Naive B cell (primary cell): ENCODE results near the gene DMXL1. TPM values are rescaled to one million over a fixed set of nuclear protein-coding genes. Genes with fewer than 3 reads are reported as not detected.
"Not testable (repeated sequence)": the region's sequence is repeated elsewhere in the genome, so short reads cannot be mapped to it uniquely, and the experiment has no call there.

Source experiments
- ATAC-seq, 2 donors: fragments of 150-1000 bp; cut with Tn5 transposase; 2 replicates each; pipeline ENCODE4 v1.10.0; 2021; ENCODE audit warnings: low read depth in 2 of 2, mild to moderate bottlenecking in 2 of 2, moderate library complexity in 2 of 2
- DNase-seq: peaks from one replicate; pipeline ENCODE4 v3.0.0; 2022
- H3K27ac Mint-ChIP-seq, 6 donors: one replicate each; pipeline ENCODE4 v1.8.0; 2020 to 2022; ENCODE audit warnings: mild to moderate bottlenecking in 6 of 6, mixed read lengths in 6 of 6, moderate library complexity in 5 of 6, inconsistent platforms in 2 of 6
- H3K27me3 Mint-ChIP-seq, 3 donors: one replicate each; pipeline ENCODE4 v1.8.0; 2021 to 2022; ENCODE audit warnings: mixed read lengths in 3 of 3, mild to moderate bottlenecking in 1 of 3
- H3K36me3 Mint-ChIP-seq, 2 donors: one replicate each; pipeline ENCODE4 v1.8.0; 2020 to 2022; ENCODE audit warnings: mixed read lengths in 2 of 2, inconsistent platforms in 1 of 2, mild to moderate bottlenecking in 1 of 2
- H3K4me1 Mint-ChIP-seq, 3 donors: one replicate each; pipeline ENCODE4 v1.8.0; 2020 to 2022; ENCODE audit warnings: mixed read lengths in 3 of 3, inconsistent platforms in 1 of 3, mild to moderate bottlenecking in 1 of 3, moderate library complexity in 1 of 3
- H3K4me3 Mint-ChIP-seq, 8 donors: one replicate each; pipeline ENCODE4 v1.8.0; 2020 to 2022; ENCODE audit warnings: mild to moderate bottlenecking in 8 of 8, mixed read lengths in 8 of 8, moderate library complexity in 8 of 8, inconsistent platforms in 2 of 8
- H3K9me3 Mint-ChIP-seq, 7 donors: one replicate each; pipeline ENCODE4 v1.8.0; 2020 to 2022; ENCODE audit warnings: mixed read lengths in 7 of 7, mild to moderate bottlenecking in 5 of 7, inconsistent platforms in 2 of 7, moderate library complexity in 1 of 7
- polyA plus RNA-seq, 6 donors: library from polyadenylated mRNA; unstranded; fragments of 300-500 nt; fragmentation: Illumina TruSeq; gene quantifications; one replicate each; pipeline ENCODE4 v1.2.3, GENCODE V29; 2021; ENCODE audit warnings: low read depth in 6 of 6

The DMXL1 gene
- polyA plus RNA-seq, 6 donors from 2014 or later, result 52.7 to 78.5 (median 69.0) TPM

DNA sequence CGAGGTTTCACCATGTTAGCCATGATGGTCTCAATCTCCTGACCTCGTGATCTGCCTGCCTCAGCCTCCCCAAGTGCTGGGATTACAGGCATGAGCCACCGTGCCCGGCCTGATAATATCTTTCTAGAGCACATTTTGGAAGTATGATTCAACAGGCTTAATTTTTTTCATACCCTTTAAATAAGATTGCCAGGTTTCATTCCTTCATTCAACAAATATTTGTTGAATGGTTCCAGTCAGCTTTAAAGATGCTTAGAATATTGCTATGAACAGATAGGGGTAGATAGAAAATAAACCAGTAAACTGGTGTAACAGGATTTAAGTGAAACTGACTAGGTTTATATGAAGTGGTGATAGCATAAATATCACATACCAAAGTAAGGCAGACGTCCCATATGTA is 41.3 kb downstream of the DMXL1 start:
- Mint-ChIP-seq H3K4me3 (no peak overlapping the region), H3K27ac (peak overlapping the region in 2 of 6 donors; percentile 49 to 60), H3K36me3 (peaks cover 20 to 30% of the 10 kb centered on the region in 2 donors), H3K9me3 (no peaks in the 10 kb centered on the region), H3K4me1 (peaks cover 7 to 17% (median 10%) of the 10 kb centered on the region in 3 donors), H3K27me3 (no peaks in the 10 kb centered on the region)
- DNase-seq, result no peak
- ATAC-seq, result no peak

DNA sequence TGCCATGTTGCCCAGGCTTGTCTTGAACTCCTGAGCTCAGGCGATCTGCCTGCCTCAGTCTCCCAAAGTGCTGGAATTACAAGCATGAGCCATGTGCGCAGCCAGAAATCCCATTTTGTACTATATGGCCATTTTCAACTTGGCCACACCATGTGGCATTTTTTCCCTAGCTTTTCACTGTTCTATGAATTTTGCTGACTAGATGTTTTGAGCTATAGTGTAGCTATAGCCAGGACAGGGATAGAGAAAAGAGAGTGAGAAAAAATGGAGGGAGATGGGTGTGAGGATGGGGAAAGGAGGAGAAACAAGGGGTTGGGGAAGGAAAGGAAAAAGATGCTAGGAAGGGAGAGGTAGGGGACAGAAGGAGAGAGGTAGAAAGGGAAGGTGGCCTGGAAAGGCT is 46.4 kb downstream of the DMXL1 start:
- ATAC-seq (no peak), DNase-seq (no peak)
- H3K27me3 Mint-ChIP-seq, result no peaks in the 10 kb centered on the region
- peaks cover 0 to 3% (median 2%) of the 10 kb centered on the region in 7 donors for H3K9me3 Mint-ChIP-seq
- peak overlapping the region; percentile 39 to 97 (median 81) for H3K27ac Mint-ChIP-seq
- peaks cover 23 to 41% of the 10 kb centered on the region in 2 donors for H3K36me3 Mint-ChIP-seq
- no peak overlapping the region for H3K4me3 Mint-ChIP-seq
- H3K4me1 Mint-ChIP-seq, result peaks cover 7 to 15% (median 11%) of the 10 kb centered on the region in 3 donors

DNA sequence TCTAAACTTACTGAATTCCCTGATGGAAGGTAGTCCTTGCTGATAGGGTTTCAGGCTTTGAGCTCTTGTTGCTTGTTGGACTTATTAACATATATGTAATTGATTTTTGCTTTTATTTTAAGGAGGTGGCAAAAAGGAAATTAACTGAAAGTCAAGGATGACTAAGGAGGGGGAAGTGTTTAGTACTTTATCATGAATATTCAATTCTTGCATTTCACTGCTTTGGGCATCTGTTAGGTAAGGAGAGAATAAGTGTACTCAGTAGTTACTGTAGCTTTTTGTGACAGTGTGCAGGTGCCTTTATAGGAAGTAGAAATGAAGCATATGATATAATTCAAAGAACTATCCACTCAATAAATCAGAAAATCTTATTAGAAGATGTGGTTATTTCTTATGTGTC is 47.1 kb downstream of the DMXL1 start:
- Mint-ChIP-seq H3K27ac (peak overlapping the region in 4 of 6 donors; percentile 5 to 74 (median 51)), H3K9me3 (peaks cover 0 to 4% (median 2%) of the 10 kb centered on the region in 7 donors), H3K36me3 (peaks cover 19 to 39% of the 10 kb centered on the region in 2 donors), H3K27me3 (no peaks in the 10 kb centered on the region), H3K4me3 (no peak overlapping the region), H3K4me1 (peaks cover 7 to 14% (median 8%) of the 10 kb centered on the region in 3 donors)
- DNase-seq (no peak), ATAC-seq (no peak)

DNA sequence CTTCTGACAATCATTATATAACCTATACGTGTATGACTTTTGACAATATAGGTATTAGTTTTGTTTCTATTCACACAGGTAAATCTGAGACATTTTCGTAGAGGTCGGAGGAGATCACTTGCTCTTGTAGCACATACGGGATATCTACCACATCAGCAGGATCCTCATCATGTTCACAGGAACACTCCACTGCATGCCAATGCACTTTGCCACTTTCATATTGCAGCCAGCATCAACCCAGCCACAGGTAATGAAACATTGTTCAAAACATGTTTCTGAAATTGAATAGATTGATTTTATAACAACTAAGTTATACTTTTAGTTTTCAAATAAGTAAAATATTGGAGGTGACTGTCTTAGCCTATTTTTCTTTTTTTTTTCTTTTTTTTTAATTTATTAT is 50.0 kb downstream of the DMXL1 start:
- H3K27me3 Mint-ChIP-seq, result no peaks in the 10 kb centered on the region
- H3K27ac Mint-ChIP-seq, result peak overlapping the region in 1 of 6 donors; percentile 67
- peaks cover 7 to 9% (median 8%) of the 10 kb centered on the region in 3 donors for H3K4me1 Mint-ChIP-seq
- H3K36me3 Mint-ChIP-seq, result peaks cover 16 to 39% of the 10 kb centered on the region in 2 donors
- peak overlapping the region in 1 of 8 donors; percentile 0 for H3K4me3 Mint-ChIP-seq
- DNase-seq, result no peak
- ATAC-seq, result no peak
- H3K9me3 Mint-ChIP-seq, result peaks cover 0 to 4% (median 2%) of the 10 kb centered on the region in 7 donors

DNA sequence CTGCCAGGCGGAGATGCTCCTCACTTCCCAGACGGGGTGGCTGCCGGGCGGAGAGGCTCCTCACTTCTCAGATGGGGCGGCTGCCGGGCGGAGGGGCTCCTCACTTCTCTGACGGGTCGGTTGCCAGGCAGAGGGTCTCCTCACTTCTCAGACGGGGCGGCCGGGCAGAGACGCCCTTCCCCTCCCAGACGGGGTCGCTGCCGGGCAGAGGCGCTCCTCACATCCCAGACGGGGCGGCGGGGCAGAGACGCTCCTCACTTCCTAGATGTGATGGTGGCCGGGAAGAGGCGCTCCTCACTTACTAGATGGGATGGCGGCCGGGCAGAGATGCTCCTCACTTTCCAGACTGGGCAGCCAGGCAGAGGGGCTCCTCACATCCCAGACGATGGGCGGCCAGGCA is 51.6 kb downstream of the DMXL1 start:
- not testable (repeated sequence) for DNase-seq, H3K9me3 Mint-ChIP-seq, H3K4me3 Mint-ChIP-seq, H3K27me3 Mint-ChIP-seq, ATAC-seq, H3K4me1 Mint-ChIP-seq
- Mint-ChIP-seq H3K27ac (peak overlapping the region in 1 of 6 donors; percentile 66), H3K36me3 (peaks cover 12 to 28% of the 10 kb centered on the region in 2 donors)

DNA sequence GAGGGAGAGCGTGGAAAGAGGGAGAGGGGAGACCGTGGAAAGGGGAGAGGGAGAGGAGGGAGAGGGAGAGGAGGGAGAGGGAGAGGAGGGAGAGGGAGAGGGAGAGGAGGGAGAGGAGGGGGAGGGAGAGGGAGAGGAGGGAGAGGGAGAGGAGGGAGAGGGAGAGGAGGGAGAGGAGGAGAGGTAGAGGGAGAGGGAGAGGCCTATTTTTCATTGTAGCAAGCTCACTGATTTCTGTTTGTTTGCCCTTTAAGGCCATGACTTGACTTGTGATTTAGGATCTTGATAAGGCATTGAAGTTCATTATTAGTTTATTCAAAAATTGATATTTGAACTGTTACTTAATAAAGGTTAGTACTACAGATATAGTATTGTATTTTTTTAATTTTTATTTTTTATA is 52.4 kb downstream of the DMXL1 start:
- no peak for ATAC-seq
- Mint-ChIP-seq H3K4me3 (no peak overlapping the region), H3K36me3 (peaks cover 16 to 27% of the 10 kb centered on the region in 2 donors), H3K9me3 (peaks cover 0 to 4% (median 2%) of the 10 kb centered on the region in 7 donors), H3K4me1 (peaks cover under 1 to 2% (median under 1%) of the 10 kb centered on the region in 3 donors), H3K27me3 (no peaks in the 10 kb centered on the region), H3K27ac (no peak overlapping the region)
- no peak for DNase-seq

DNA sequence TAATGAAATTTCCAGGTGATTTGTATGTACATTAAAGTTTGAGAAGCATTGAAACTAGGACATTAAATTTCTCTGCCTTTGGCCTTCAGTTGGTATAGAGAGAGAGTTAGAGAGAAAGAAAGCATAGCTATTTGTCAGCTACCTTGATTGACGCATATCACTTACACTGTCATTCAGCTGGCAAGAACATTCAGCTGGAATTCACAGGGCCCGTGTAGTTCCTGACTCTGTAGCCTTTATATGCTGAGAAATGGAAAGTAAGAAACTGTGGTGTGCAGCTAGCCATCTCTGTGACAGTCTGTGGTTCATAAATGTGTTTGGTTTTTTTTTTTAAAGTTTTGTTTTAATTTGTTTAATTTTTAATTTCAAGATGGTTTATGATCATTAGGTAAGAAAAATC is 58.9 kb downstream of the DMXL1 start:
- no peak overlapping the region for H3K4me3 Mint-ChIP-seq
- peaks cover 0 to 4% (median 2%) of the 10 kb centered on the region in 3 donors for H3K4me1 Mint-ChIP-seq
- no peaks in the 10 kb centered on the region for H3K27me3 Mint-ChIP-seq
- peaks cover 18 to 35% of the 10 kb centered on the region in 2 donors for H3K36me3 Mint-ChIP-seq
- DNase-seq (no peak), ATAC-seq (no peak)
- H3K27ac Mint-ChIP-seq, result peak overlapping the region in 2 of 6 donors; percentile 64 to 77
- peaks cover 0 to 2% (median 0%) of the 10 kb centered on the region in 7 donors for H3K9me3 Mint-ChIP-seq

DNA sequence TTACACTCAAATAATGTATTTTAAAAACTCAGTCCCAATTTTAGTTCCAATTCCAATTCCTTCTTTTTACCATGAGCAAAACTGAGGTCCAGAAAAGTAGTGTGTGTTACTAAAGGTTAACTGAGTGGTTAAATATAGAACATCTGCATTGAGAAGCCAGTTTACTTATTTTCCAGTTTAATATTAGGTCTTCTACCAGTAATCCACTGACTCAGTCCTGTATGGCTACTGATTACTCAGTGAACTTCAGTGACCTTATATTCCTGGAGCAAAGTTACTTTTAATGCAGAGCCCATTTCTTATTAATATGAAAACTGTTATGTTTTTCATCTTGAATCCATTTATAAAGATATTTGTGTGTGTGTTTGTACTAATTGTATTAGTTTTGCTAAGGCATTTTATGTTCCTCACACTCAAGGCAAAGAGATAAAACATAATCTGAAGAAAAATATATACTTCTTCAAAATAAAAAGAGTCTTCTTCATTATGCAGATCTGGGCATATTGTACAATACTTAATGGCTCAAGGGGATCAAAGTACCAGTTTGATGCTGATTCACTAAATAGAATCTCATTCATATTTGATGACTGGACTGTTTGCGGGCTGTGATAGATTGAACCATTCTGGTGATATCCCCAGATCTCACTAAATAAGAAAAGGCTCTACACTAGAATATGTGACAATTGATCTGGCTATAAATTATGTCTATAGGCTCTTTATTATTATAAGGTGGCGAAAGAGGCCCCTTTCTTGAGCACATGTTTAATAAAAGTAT is 60.8 kb downstream of the DMXL1 start:
- Mint-ChIP-seq H3K27ac (no peak overlapping the region), H3K4me3 (no peak overlapping the region), H3K4me1 (peaks cover 0 to 4% (median 0%) of the 10 kb centered on the region in 3 donors), H3K27me3 (no peaks in the 10 kb centered on the region), H3K9me3 (peaks cover 0 to 20% (median 17%) of the 10 kb centered on the region in 7 donors), H3K36me3 (peaks cover 38 to 55% of the 10 kb centered on the region in 2 donors)
- ATAC-seq (no peak), DNase-seq (no peak)

DNA sequence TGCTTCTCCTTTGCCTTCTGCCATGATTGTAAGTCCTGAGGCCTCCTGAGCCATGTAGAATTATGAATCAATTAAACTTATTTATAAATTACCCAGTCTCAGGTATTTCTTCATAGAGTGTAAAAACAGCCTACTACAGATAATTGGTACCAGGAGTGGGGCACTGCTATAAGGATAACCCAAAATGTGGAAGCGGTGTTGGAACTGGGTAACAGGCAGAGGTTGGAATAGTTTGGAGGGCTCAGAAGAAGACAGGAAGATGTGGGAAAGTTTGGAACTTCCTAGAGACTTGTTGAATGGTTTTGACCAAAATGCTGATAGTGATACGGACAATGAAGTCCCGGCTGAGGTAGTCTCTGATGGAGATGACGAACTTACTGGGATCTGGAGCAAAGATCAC is 64.9 kb downstream of the DMXL1 start:
- Mint-ChIP-seq H3K4me3 (peak overlapping the region in 1 of 8 donors; percentile 53), H3K27ac (peak overlapping the region in 1 of 6 donors; percentile 17), H3K36me3 (peaks cover 51 to 61% of the 10 kb centered on the region in 2 donors), H3K4me1 (peaks cover 5 to 23% (median 13%) of the 10 kb centered on the region in 3 donors), H3K9me3 (peaks cover 6 to 31% (median 25%) of the 10 kb centered on the region in 7 donors)
- not testable (repeated sequence) for ATAC-seq, H3K27me3 Mint-ChIP-seq, DNase-seq

DNA sequence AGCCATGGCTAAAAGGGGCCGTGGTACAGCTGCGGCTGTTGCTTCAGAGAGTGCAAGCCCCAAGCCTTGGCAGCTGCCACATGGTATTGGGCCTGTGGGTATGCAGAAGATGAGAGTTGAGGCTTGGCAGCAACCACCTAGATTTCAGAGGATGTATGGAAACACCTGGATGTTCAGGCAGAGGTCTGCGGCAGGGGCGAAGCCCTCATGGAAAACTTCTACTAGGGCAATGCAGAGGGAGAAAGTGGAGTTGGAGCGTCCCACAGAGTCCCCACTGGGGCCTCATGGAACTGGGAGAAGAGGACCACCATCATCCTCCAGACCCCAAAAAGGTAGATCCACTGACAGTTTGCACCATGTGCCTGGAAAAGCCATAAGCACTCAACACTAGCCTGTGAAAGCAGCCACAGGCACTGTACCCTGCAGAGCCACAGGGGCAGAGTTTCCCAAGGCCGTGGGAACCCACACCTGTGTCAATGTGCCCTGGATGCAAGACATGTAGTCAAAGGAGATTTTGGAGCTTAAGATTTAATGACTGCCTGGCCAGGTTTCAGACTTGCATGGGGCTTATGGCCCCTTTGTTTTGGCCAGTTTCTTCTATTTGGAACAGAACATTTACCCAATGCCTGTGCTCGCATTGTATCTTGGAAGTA is 65.9 kb downstream of the DMXL1 start:
- H3K9me3 Mint-ChIP-seq, result peaks cover 6 to 31% (median 25%) of the 10 kb centered on the region in 7 donors
- DNase-seq (no peak), ATAC-seq (no peak)
- peak overlapping the region in 1 of 8 donors; percentile 42 for H3K4me3 Mint-ChIP-seq
- H3K36me3 Mint-ChIP-seq, result peaks cover 51 to 56% of the 10 kb centered on the region in 2 donors
- H3K27me3 Mint-ChIP-seq, result no peaks in the 10 kb centered on the region
- H3K27ac Mint-ChIP-seq, result peak overlapping the region in 1 of 6 donors; percentile 82
- peaks cover 11 to 31% (median 23%) of the 10 kb centered on the region in 3 donors for H3K4me1 Mint-ChIP-seq

DNA sequence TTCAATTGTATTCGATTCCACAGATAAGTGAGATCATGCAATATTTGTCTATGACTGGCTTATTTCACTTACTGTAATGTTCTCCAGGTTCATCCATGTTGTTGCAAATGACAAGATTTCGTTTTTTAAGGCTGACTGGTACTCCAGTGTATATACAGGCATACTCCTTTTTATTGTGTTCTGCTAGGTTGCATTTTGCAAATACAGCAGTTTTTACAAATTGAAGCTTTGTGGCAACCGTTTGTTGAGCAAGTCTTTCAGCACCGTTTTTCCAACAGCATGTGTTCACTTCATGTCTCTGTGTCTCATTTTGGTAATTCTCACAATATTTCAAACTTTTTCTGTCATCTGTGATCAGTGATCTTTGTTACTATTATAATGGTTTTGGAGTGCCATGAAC is 82.7 kb downstream of the DMXL1 start:
- H3K27ac Mint-ChIP-seq, result no peak overlapping the region
- H3K36me3 Mint-ChIP-seq, result peaks cover 39 to 57% of the 10 kb centered on the region in 2 donors
- DNase-seq, result no peak
- peaks cover 0 to 15% (median 4%) of the 10 kb centered on the region in 7 donors for H3K9me3 Mint-ChIP-seq
- no peak overlapping the region for H3K4me3 Mint-ChIP-seq
- no peaks in the 10 kb centered on the region for H3K27me3 Mint-ChIP-seq
- ATAC-seq, result no peak
- peaks cover 5 to 19% (median 9%) of the 10 kb centered on the region in 3 donors for H3K4me1 Mint-ChIP-seq

DNA sequence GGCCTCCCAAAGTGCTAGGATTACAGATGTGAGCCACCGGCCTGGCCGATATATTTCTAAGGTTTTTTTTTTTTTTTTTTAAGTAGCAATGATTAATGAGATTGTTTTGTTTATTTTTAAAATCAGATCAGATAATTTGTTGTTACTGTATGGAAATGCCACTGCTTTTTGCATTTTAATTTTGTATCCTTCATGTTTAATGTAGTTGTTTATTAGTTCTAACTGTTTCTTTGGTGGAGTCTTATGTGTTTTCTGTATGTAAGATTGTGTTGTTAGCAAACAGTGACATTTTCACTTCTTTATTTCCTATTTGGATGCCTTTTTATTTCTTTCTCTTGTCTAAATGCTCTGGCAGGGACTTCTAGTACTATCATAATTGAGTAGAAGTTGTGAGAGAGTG is 87.3 kb downstream of the DMXL1 start:
- H3K27me3 Mint-ChIP-seq, result no peaks in the 10 kb centered on the region
- no peak for ATAC-seq
- peak overlapping the region in 4 of 6 donors; percentile 14 to 80 (median 71) for H3K27ac Mint-ChIP-seq
- H3K9me3 Mint-ChIP-seq, result peaks cover 0 to 15% (median 4%) of the 10 kb centered on the region in 7 donors
- peaks cover 44 to 48% of the 10 kb centered on the region in 2 donors for H3K36me3 Mint-ChIP-seq
- DNase-seq, result no peak
- peaks cover 9 to 33% (median 19%) of the 10 kb centered on the region in 3 donors for H3K4me1 Mint-ChIP-seq
- H3K4me3 Mint-ChIP-seq, result no peak overlapping the region

DNA sequence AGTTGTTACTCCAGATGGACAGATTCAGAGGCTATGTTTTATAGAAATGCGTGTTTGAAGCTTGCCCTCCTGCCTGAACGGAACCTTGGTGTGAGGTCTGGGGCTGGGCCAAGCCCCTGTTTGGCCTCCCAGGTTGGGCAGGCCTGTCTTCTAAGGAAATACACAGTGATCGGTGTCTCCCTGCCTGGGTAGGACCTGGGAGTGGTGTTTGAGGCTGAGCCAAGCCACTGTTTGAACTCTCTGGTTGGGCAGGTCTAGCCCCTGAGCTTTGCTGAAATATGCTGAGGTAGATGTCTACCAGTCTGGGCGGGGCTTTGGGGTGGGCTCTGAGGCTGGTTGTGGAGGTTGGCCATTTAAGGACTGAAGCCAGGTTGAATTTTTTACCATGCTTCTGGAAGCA is 90.5 kb downstream of the DMXL1 start:
- ATAC-seq, result no peak
- Mint-ChIP-seq H3K36me3 (peaks cover 26% of the 10 kb centered on the region in 2 donors), H3K9me3 (peaks cover 0 to 15% (median 4%) of the 10 kb centered on the region in 7 donors), H3K27ac (peak overlapping the region in 4 of 6 donors; percentile 18 to 72 (median 30)), H3K4me3 (no peak overlapping the region), H3K27me3 (no peaks in the 10 kb centered on the region), H3K4me1 (peaks cover 9 to 26% (median 19%) of the 10 kb centered on the region in 3 donors)
- DNase-seq, result no peak
